ENCODE measurements around the gene SPRR2F. TPM values are rescaled to one million over a fixed set of nuclear protein-coding genes. Genes with fewer than 3 reads are reported as not detected.

The SPRR2F gene, protein sequence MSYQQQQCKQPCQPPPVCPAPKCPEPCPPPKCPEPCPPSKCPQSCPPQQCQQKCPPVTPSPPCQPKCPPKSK
- not detected for total RNA-seq
- long read RNA-seq, result 0 reads

- intact Hi-C loops (cut with micrococcal nuclease), result no loop called here
- TF ChIP-seq, protein P1, sequence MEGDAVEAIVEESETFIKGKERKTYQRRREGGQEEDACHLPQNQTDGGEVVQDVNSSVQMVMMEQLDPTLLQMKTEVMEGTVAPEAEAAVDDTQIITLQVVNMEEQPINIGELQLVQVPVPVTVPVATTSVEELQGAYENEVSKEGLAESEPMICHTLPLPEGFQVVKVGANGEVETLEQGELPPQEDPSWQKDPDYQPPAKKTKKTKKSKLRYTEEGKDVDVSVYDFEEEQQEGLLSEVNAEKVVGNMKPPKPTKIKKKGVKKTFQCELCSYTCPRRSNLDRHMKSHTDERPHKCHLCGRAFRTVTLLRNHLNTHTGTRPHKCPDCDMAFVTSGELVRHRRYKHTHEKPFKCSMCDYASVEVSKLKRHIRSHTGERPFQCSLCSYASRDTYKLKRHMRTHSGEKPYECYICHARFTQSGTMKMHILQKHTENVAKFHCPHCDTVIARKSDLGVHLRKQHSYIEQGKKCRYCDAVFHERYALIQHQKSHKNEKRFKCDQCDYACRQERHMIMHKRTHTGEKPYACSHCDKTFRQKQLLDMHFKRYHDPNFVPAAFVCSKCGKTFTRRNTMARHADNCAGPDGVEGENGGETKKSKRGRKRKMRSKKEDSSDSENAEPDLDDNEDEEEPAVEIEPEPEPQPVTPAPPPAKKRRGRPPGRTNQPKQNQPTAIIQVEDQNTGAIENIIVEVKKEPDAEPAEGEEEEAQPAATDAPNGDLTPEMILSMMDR (IDR thresholded peaks at IDR 0.05; ENCODE audit: borderline replicate concordance), result no peak
- no peak within 1 kb of the TSS for H3K27ac ChIP-seq (replicated peaks)
- H3K9me3 ChIP-seq (replicated peaks), result peaks cover 5% of the 10 kb centered on the region
- no peaks in the 10 kb centered on the region for H3K4me1 ChIP-seq
- no peak for DNase-seq
- no peaks in the 10 kb centered on the region for H3K27me3 ChIP-seq (ENCODE audit: low read depth)
- H3K36me3 ChIP-seq, result no peaks in the 10 kb centered on the region
- no peak within 1 kb of the TSS for H3K4me3 ChIP-seq
Measured at GRCh38 chr1:153113416-153113815, at the start of gene SPRR2F. Gene SPRR2F, minus strand, starts transcription at chr1:153113516. Its CDS starts 783 bp downstream, at chr1:153112733.

GRCh38 chr1:153155541-153155940 lies 42.2 kb upstream of the SPRR2F start:
- no peak for DNase-seq
- Histone ChIP-seq H3K4me3 (no peak overlapping the region), H3K27me3 (ENCODE audit: low read depth) (no peaks in the 10 kb centered on the region), H3K4me1 (no peaks in the 10 kb centered on the region), H3K27ac (replicated peaks) (no peak overlapping the region), H3K9me3 (replicated peaks) (peaks cover 27% of the 10 kb centered on the region), H3K36me3 (no peaks in the 10 kb centered on the region)
- TF ChIP-seq, protein P1 (IDR thresholded peaks at IDR 0.05; ENCODE audit: borderline replicate concordance), result no peak
- intact Hi-C loops (cut with micrococcal nuclease), result no loop called here

DNA sequence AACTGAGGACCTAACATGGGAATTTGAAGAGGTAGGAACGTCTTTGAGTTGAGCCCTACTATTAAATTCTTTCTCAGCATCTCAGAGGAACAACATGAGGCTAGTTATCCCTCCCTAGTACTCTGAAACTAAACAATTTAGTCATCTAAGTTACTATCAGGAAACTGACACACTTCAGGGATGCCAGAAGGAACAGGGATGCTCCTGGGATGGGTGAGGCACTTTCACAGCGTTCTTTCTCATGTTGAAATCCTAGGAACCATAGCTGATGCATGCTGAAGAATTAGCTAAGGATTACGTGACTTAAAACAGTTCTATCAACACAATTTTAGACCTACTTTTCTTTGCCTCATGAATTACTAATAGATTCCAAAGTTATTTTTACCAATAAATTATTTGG lies 39.2 kb upstream of the SPRR2F start:
- intact Hi-C loops (cut with micrococcal nuclease), result no loop called here
- TF ChIP-seq, protein P1 (IDR thresholded peaks at IDR 0.05; ENCODE audit: borderline replicate concordance), result no peak
- H3K27me3 ChIP-seq (ENCODE audit: low read depth), result no peaks in the 10 kb centered on the region
- no peaks in the 10 kb centered on the region for H3K9me3 ChIP-seq (replicated peaks)
- no peaks in the 10 kb centered on the region for H3K36me3 ChIP-seq
- no peak overlapping the region for H3K27ac ChIP-seq (replicated peaks)
- H3K4me3 ChIP-seq, result no peak overlapping the region
- H3K4me1 ChIP-seq, result no peaks in the 10 kb centered on the region
- DNase-seq, result no peak

DNA sequence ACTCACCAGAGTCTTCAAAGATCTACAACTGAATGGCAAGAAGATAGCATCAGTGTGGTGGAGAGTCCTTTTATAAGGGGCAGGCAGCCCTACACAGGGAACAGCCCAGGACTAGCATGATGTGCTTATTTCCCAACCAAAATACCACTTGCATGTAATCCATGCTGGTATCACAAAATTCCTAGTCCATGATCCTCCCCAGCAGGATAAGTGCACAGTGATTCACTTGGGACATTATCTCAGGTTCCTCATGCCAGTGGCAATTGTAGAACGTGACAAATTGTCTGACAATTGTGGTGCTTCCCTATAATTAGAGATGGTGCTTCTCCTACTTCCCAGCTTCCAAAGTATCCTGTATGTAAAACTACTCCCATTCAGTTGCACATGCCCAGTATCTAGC lies 37.5 kb upstream of the SPRR2F start, which contains the start of gene SPRR2G:
Gene SPRR2G, minus strand, starts transcription at position 45 of the 400 bp plus-strand sequence. CDS start 780 bp downstream, outside the sequence.
- Histone ChIP-seq H3K27me3 (ENCODE audit: low read depth) (no peaks in the 10 kb centered on the region), H3K27ac (replicated peaks) (no peak within 1 kb of the TSS), H3K4me1 (no peaks in the 10 kb centered on the region), H3K9me3 (replicated peaks) (no peaks in the 10 kb centered on the region), H3K4me3 (no peak within 1 kb of the TSS), H3K36me3 (no peaks in the 10 kb centered on the region)
- TF ChIP-seq, protein P1 (IDR thresholded peaks at IDR 0.05; ENCODE audit: borderline replicate concordance), result no peak
- intact Hi-C loops (cut with micrococcal nuclease), result no loop called here
- no peak for DNase-seq

GRCh38 chr1:153141377-153141776 lies 28.1 kb upstream of the SPRR2F start:
- no peaks in the 10 kb centered on the region for H3K27me3 ChIP-seq (ENCODE audit: low read depth)
- DNase-seq, result no peak
- no peak overlapping the region for H3K4me3 ChIP-seq
- no peaks in the 10 kb centered on the region for H3K36me3 ChIP-seq
- no peak overlapping the region for H3K27ac ChIP-seq (replicated peaks)
- no peaks in the 10 kb centered on the region for H3K9me3 ChIP-seq (replicated peaks)
- intact Hi-C loops (cut with micrococcal nuclease), result no loop called here
- no peaks in the 10 kb centered on the region for H3K4me1 ChIP-seq
- TF ChIP-seq, protein P1 (IDR thresholded peaks at IDR 0.05; ENCODE audit: borderline replicate concordance), result no peak
